ENCODE measurements around the gene SBF1. TPM values are rescaled to one million over a fixed set of nuclear protein-coding genes. Genes with fewer than 3 reads are reported as not detected.

SBF1 gene
- total and polyA plus RNA-seq, 4 donors: 8.3 to 37.6 (median 16.4) TPM

DNA sequence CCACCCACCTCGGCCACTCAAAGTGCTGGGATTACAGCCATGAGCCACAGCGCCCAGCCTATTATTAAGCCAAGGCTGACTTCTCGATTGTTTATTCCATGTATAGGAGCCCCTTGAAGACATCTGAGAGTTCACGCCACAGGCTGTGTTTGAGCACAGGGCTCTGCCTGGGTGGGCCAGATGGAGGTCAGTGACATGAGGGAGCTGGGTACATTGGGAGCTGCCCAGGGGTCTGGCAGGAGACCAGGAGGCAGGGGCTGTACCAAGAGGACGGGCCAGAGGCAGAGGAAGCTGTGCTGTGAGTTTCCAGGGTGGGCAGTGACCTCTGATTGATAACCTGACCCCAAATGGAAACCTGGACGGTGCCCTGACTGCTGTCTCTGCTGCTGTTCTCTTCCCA lies 27.3 kb upstream of the SBF1 start:
- Histone ChIP-seq H3K36me3 (ENCODE audit: control insufficient read depth in 4 of 4, insufficient read depth in 3 of 4, low read depth in 1 of 4, low read length in 3 of 4) (peaks cover 0 to 21% (median 7%) of the 10 kb centered on the region in 4 donors), H3K4me3 (ENCODE audit: low read depth in 1 of 3, low read length in 3 of 3) (no peak overlapping the region), H3K9me3 (ENCODE audit: control insufficient read depth in 4 of 4, low read length in 3 of 4) (no peaks in the 10 kb centered on the region), H3K9ac (ENCODE audit: low read depth in 1 of 2, low read length in 2 of 2) (no peak overlapping the region), H3K4me1 (ENCODE audit: control insufficient read depth in 4 of 4, insufficient read depth in 4 of 4, low read length in 3 of 4) (peaks cover 5 to 26% (median 24%) of the 10 kb centered on the region in 4 donors), H3K27ac (ENCODE audit: low read depth in 1 of 2, low read length in 2 of 2) (no peak overlapping the region), H3K27me3 (ENCODE audit: control insufficient read depth in 4 of 4, insufficient read depth in 4 of 4, low read length in 3 of 4) (no peaks in the 10 kb centered on the region)
- TF ChIP-seq GABPA (IDR thresholded peaks at IDR 0.05 in 1 of 2, conservative IDR thresholded peaks at IDR 0.05 in 1 of 2): no peak
- TF ChIP-seq HNF4A (conservative IDR thresholded peaks at IDR 0.05): no peak
- TF ChIP-seq FOXA2 (IDR thresholded peaks at IDR 0.05): no peak
- TF ChIP-seq EGR1 (IDR thresholded peaks at IDR 0.05; ENCODE audit: low read depth in 2 of 2): no peak
- TF ChIP-seq SP1 (IDR thresholded peaks at IDR 0.05): no peak
- TF ChIP-seq, protein P1, sequence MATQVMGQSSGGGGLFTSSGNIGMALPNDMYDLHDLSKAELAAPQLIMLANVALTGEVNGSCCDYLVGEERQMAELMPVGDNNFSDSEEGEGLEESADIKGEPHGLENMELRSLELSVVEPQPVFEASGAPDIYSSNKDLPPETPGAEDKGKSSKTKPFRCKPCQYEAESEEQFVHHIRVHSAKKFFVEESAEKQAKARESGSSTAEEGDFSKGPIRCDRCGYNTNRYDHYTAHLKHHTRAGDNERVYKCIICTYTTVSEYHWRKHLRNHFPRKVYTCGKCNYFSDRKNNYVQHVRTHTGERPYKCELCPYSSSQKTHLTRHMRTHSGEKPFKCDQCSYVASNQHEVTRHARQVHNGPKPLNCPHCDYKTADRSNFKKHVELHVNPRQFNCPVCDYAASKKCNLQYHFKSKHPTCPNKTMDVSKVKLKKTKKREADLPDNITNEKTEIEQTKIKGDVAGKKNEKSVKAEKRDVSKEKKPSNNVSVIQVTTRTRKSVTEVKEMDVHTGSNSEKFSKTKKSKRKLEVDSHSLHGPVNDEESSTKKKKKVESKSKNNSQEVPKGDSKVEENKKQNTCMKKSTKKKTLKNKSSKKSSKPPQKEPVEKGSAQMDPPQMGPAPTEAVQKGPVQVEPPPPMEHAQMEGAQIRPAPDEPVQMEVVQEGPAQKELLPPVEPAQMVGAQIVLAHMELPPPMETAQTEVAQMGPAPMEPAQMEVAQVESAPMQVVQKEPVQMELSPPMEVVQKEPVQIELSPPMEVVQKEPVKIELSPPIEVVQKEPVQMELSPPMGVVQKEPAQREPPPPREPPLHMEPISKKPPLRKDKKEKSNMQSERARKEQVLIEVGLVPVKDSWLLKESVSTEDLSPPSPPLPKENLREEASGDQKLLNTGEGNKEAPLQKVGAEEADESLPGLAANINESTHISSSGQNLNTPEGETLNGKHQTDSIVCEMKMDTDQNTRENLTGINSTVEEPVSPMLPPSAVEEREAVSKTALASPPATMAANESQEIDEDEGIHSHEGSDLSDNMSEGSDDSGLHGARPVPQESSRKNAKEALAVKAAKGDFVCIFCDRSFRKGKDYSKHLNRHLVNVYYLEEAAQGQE (IDR thresholded peaks at IDR 0.05): no peak
- TF ChIP-seq, protein P2, sequence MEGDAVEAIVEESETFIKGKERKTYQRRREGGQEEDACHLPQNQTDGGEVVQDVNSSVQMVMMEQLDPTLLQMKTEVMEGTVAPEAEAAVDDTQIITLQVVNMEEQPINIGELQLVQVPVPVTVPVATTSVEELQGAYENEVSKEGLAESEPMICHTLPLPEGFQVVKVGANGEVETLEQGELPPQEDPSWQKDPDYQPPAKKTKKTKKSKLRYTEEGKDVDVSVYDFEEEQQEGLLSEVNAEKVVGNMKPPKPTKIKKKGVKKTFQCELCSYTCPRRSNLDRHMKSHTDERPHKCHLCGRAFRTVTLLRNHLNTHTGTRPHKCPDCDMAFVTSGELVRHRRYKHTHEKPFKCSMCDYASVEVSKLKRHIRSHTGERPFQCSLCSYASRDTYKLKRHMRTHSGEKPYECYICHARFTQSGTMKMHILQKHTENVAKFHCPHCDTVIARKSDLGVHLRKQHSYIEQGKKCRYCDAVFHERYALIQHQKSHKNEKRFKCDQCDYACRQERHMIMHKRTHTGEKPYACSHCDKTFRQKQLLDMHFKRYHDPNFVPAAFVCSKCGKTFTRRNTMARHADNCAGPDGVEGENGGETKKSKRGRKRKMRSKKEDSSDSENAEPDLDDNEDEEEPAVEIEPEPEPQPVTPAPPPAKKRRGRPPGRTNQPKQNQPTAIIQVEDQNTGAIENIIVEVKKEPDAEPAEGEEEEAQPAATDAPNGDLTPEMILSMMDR (IDR thresholded peaks at IDR 0.05; ENCODE audit: low read depth, low read length, missing input control): no peak
- TF ChIP-seq RXRA (IDR thresholded peaks at IDR 0.05): no peak
- DNase-seq (ENCODE audit: low spot score): no peak
- WGBS: 85% methylated on average over 6 of the region's 6 CpGs

DNA sequence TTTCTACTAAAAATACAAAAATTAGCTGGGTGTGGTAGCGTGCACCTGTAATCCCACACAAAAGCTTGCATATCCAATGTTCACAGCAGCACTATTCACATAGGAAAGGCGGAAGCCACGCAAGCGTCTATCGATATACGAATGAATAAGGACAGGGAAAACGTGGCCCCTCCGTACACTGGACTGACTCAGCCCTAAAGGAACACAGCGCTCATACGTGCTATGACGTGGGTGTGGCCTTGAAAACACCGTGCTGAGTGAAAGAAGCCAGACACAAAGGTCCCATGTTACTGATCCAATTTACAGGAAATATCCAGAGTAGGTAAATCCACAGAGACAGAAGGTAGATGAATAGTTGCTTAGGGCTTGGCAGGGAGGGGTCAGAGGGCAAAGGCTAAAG lies 25.6 kb upstream of the SBF1 start:
- H3K27me3 ChIP-seq (ENCODE audit: control insufficient read depth in 4 of 4, insufficient read depth in 4 of 4, low read length in 3 of 4): no peaks in the 10 kb centered on the region
- no peak overlapping the region for H3K4me3 ChIP-seq (ENCODE audit: low read depth in 1 of 3, low read length in 3 of 3)
- TF ChIP-seq, protein P3, sequence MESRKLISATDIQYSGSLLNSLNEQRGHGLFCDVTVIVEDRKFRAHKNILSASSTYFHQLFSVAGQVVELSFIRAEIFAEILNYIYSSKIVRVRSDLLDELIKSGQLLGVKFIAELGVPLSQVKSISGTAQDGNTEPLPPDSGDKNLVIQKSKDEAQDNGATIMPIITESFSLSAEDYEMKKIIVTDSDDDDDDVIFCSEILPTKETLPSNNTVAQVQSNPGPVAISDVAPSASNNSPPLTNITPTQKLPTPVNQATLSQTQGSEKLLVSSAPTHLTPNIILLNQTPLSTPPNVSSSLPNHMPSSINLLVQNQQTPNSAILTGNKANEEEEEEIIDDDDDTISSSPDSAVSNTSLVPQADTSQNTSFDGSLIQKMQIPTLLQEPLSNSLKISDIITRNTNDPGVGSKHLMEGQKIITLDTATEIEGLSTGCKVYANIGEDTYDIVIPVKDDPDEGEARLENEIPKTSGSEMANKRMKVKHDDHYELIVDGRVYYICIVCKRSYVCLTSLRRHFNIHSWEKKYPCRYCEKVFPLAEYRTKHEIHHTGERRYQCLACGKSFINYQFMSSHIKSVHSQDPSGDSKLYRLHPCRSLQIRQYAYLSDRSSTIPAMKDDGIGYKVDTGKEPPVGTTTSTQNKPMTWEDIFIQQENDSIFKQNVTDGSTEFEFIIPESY (IDR thresholded peaks at IDR 0.05): no peak
- TF ChIP-seq, protein P1 (IDR thresholded peaks at IDR 0.05): no peak
- TF ChIP-seq TAF1 (conservative IDR thresholded peaks at IDR 0.05) (no peak), EGR1 (IDR thresholded peaks at IDR 0.05; ENCODE audit: low read depth in 2 of 2) (no peak), GABPA (IDR thresholded peaks at IDR 0.05 in 1 of 2, conservative IDR thresholded peaks at IDR 0.05 in 1 of 2) (no peak), NR2F2 (IDR thresholded peaks at IDR 0.05) (no peak), FOXA2 (IDR thresholded peaks at IDR 0.05) (no peak), YY1 (IDR thresholded peaks at IDR 0.05) (no peak), SP1 (IDR thresholded peaks at IDR 0.05) (no peak), RXRA (IDR thresholded peaks at IDR 0.05) (no peak), FOXA1 (IDR thresholded peaks at IDR 0.05) (no peak), HNF4A (conservative IDR thresholded peaks at IDR 0.05) (no peak), HNF4G (IDR thresholded peaks at IDR 0.05) (no peak), RAD21 (IDR thresholded peaks at IDR 0.05) (no peak), JUND (IDR thresholded peaks at IDR 0.05) (no peak)
- TF ChIP-seq, protein P4, sequence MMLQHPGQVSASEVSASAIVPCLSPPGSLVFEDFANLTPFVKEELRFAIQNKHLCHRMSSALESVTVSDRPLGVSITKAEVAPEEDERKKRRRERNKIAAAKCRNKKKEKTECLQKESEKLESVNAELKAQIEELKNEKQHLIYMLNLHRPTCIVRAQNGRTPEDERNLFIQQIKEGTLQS (IDR thresholded peaks at IDR 0.05): no peak
- TF ChIP-seq, protein P5, sequence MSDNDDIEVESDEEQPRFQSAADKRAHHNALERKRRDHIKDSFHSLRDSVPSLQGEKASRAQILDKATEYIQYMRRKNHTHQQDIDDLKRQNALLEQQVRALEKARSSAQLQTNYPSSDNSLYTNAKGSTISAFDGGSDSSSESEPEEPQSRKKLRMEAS (IDR thresholded peaks at IDR 0.05): no peak
- TF ChIP-seq, protein P2 (IDR thresholded peaks at IDR 0.05; ENCODE audit: low read depth, low read length, missing input control): no peak
- peaks cover 2 to 15% (median 13%) of the 10 kb centered on the region in 4 donors for H3K4me1 ChIP-seq (ENCODE audit: control insufficient read depth in 4 of 4, insufficient read depth in 4 of 4, low read length in 3 of 4)
- H3K27ac ChIP-seq (ENCODE audit: low read depth in 1 of 2, low read length in 2 of 2): no peak overlapping the region
- no peak for DNase-seq (ENCODE audit: low spot score)
- no peaks in the 10 kb centered on the region for H3K9me3 ChIP-seq (ENCODE audit: control insufficient read depth in 4 of 4, low read length in 3 of 4)
- 94% methylated on average over 12 of the region's 12 CpGs for WGBS
- peaks cover 0 to 16% (median 7%) of the 10 kb centered on the region in 4 donors for H3K36me3 ChIP-seq (ENCODE audit: control insufficient read depth in 4 of 4, insufficient read depth in 3 of 4, low read depth in 1 of 4, low read length in 3 of 4)
- H3K9ac ChIP-seq (ENCODE audit: low read depth in 1 of 2, low read length in 2 of 2): no peak overlapping the region
